Adrenal gland (tissue), 5 donors: ENCODE measurements around the gene C9orf40.

Experiments used
- POLR2A ChIP-seq, 2 donors: fragments of 450-650 bp; IDR thresholded peaks; one replicate each; pipeline ENCODE4 v1.6.1; 2017; ENCODE audit warnings: antibody characterized with exemption in 2 of 2, mild to moderate bottlenecking in 2 of 2, moderate library complexity in 1 of 2
- TF ChIP-seq, protein P1 (sequence below), 6 experiments: fragments of 450-650 bp in 4 of 6; fragments of 200-600 bp in 2 of 6; sonication (generic) in 1 of 6; IDR thresholded peaks; 1 replicate in 5 of 6; 2 replicates in 1 of 6; pipeline versions ENCODE4 v1.5.1 to v1.8.0; 2016 to 2021; ENCODE audit warnings: antibody characterized with exemption in 6 of 6, mild to moderate bottlenecking in 2 of 6, moderate library complexity in 1 of 6
- donor health status: DM: no; HTN: no; CAD: no.

- TF ChIP-seq, protein P1, sequence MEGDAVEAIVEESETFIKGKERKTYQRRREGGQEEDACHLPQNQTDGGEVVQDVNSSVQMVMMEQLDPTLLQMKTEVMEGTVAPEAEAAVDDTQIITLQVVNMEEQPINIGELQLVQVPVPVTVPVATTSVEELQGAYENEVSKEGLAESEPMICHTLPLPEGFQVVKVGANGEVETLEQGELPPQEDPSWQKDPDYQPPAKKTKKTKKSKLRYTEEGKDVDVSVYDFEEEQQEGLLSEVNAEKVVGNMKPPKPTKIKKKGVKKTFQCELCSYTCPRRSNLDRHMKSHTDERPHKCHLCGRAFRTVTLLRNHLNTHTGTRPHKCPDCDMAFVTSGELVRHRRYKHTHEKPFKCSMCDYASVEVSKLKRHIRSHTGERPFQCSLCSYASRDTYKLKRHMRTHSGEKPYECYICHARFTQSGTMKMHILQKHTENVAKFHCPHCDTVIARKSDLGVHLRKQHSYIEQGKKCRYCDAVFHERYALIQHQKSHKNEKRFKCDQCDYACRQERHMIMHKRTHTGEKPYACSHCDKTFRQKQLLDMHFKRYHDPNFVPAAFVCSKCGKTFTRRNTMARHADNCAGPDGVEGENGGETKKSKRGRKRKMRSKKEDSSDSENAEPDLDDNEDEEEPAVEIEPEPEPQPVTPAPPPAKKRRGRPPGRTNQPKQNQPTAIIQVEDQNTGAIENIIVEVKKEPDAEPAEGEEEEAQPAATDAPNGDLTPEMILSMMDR (IDR thresholded peaks at IDR 0.05) = no peak
- TF ChIP-seq POLR2A (IDR thresholded peaks at IDR 0.05) = no peak
Measured at GRCh38 chr9:74910036-74910435, 42.7 kb downstream of the C9orf40 start.
